Suprapubic skin (tissue), 4 donors: ENCODE data around the gene DAAM2. TPM values are rescaled to one million over a fixed set of nuclear protein-coding genes. Genes with fewer than 3 reads are reported as not detected.

Source experiments
- DNase-seq, 2 donors: peaks; one replicate each; pipeline ENCODE4 v3.0.0-alpha.2; 2019; ENCODE audit warnings: low spot score in 2 of 2
- H3K27ac ChIP-seq: fragments of 200-600 bp; sonication (generic); one replicate; pipeline ENCODE4 v1.5.1; 2019
- H3K27me3 ChIP-seq: fragments of 200-600 bp; sonication (generic); one replicate; pipeline ENCODE4 v1.5.1; 2019
- H3K36me3 ChIP-seq: fragments of 200-600 bp; sonication (generic); one replicate; pipeline ENCODE4 v1.5.1; 2019
- H3K4me1 ChIP-seq: fragments of 200-600 bp; sonication (generic); one replicate; pipeline ENCODE4 v1.5.1; 2019
- H3K4me3 ChIP-seq: fragments of 200-600 bp; sonication (generic); one replicate; pipeline ENCODE4 v1.5.1; 2019; ENCODE audit warnings: mild to moderate bottlenecking
- H3K9me3 ChIP-seq: fragments of 200-600 bp; sonication (generic); one replicate; pipeline ENCODE4 v1.5.1; 2019
- CTCF ChIP-seq, 2 donors: fragments of 200-600 bp in 1 of 2; fragments of 450-650 bp in 1 of 2; sonication (generic) in 1 of 2; IDR thresholded peaks; one replicate each; pipeline ENCODE4 v1.5.1; 2016 to 2019; ENCODE audit warnings: antibody characterized with exemption in 2 of 2, mild to moderate bottlenecking in 1 of 2, moderate library complexity in 1 of 2
- EP300 ChIP-seq: sonication (generic); formaldehyde crosslinking; IDR thresholded peaks from one replicate; pipeline ENCODE4 v1.6.1; 2017; ENCODE audit warnings: antibody characterized with exemption
- POLR2A ChIP-seq, 2 donors: fragments of 450-650 bp; IDR thresholded peaks; one replicate each; pipeline ENCODE4 v1.6.1; 2017; ENCODE audit warnings: antibody characterized with exemption in 2 of 2, mild to moderate bottlenecking in 2 of 2, moderate library complexity in 2 of 2
- POLR2AphosphoS5 ChIP-seq, 3 donors: sonication (generic); formaldehyde crosslinking; IDR thresholded peaks; one replicate each; pipeline ENCODE4 v1.6.1; 2017; ENCODE audit warnings: antibody characterized with exemption in 3 of 3
- WGBS: methylation state at CpG from one replicate; pipeline ENCODE4 v1.1.5; 2018; 5-methylcytosine and 5-hydroxymethylcytosine counted together
- total RNA-seq, 4 donors: library from RNA; depleted of rRNA; stranded (reverse); fragments of >200 nt; gene quantifications; one replicate each; pipeline ENCODE4 v1.1.0, GENCODE V29; 2016

Gene DAAM2
- total RNA-seq, 4 donors from 2014 or later, result 4.7 to 17.6 (median 9.9) TPM

GRCh38 chr6:39948199-39948791 is 156.1 kb downstream of the DAAM2 start:
- Histone ChIP-seq H3K9me3 (no peaks in the 10 kb centered on the region), H3K27ac (no peak overlapping the region), H3K4me1 (peaks cover 13% of the 10 kb centered on the region), H3K4me3 (no peak overlapping the region), H3K27me3 (no peaks in the 10 kb centered on the region), H3K36me3 (no peaks in the 10 kb centered on the region)
- no peak for TF ChIP-seq POLR2A (IDR thresholded peaks at IDR 0.05)
- TF ChIP-seq CTCF (IDR thresholded peaks at IDR 0.05), result no peak
- no peak for TF ChIP-seq POLR2AphosphoS5 (IDR thresholded peaks at IDR 0.05)
- no peak for TF ChIP-seq EP300
- 81% methylated on average over 5 of the region's 5 CpGs for whole genome bisulfite sequencing
- DNase-seq, result no peak

- Histone ChIP-seq H3K9me3 (no peaks in the 10 kb centered on the region), H3K4me3 (no peak overlapping the region), H3K4me1 (peaks cover 13% of the 10 kb centered on the region), H3K36me3 (no peaks in the 10 kb centered on the region), H3K27me3 (no peaks in the 10 kb centered on the region), H3K27ac (no peak overlapping the region)
- no peak for DNase-seq
- no peak for TF ChIP-seq POLR2A (IDR thresholded peaks at IDR 0.05)
- TF ChIP-seq POLR2AphosphoS5 (IDR thresholded peaks at IDR 0.05), result no peak
- TF ChIP-seq CTCF (IDR thresholded peaks at IDR 0.05), result no peak
- no peak for TF ChIP-seq EP300
Measured at GRCh38 chr6:39950125-39950720, 158.0 kb downstream of the DAAM2 start.

GRCh38 chr6:39951191-39951590 is 159.0 kb downstream of the DAAM2 start:
- H3K27ac ChIP-seq, result peak overlapping the region; percentile 59
- peaks cover 8% of the 10 kb centered on the region for H3K4me1 ChIP-seq
- no peak overlapping the region for H3K4me3 ChIP-seq
- H3K9me3 ChIP-seq, result no peaks in the 10 kb centered on the region
- H3K36me3 ChIP-seq, result no peaks in the 10 kb centered on the region
- WGBS, result 86% methylated on average over 5 of the region's 5 CpGs
- TF ChIP-seq POLR2AphosphoS5 (IDR thresholded peaks at IDR 0.05) (no peak), CTCF (IDR thresholded peaks at IDR 0.05) (no peak)
- no peaks in the 10 kb centered on the region for H3K27me3 ChIP-seq
- no peak for DNase-seq

GRCh38 chr6:39951716-39952115 is 159.5 kb downstream of the DAAM2 start:
- DNase-seq, result no peak
- no peaks in the 10 kb centered on the region for H3K9me3 ChIP-seq
- WGBS, result 68% methylated on average over 1 of the region's 1 CpG
- peaks cover 8% of the 10 kb centered on the region for H3K4me1 ChIP-seq
- no peaks in the 10 kb centered on the region for H3K36me3 ChIP-seq
- H3K27me3 ChIP-seq, result no peaks in the 10 kb centered on the region
- TF ChIP-seq POLR2AphosphoS5 (IDR thresholded peaks at IDR 0.05) (no peak), EP300 (no peak), POLR2A (IDR thresholded peaks at IDR 0.05) (no peak), CTCF (IDR thresholded peaks at IDR 0.05) (no peak)
- no peak overlapping the region for H3K4me3 ChIP-seq
- peak overlapping the region; percentile 59 for H3K27ac ChIP-seq

- Histone ChIP-seq H3K27me3 (no peaks in the 10 kb centered on the region), H3K4me1 (peaks cover 8% of the 10 kb centered on the region), H3K36me3 (no peaks in the 10 kb centered on the region), H3K27ac (peak overlapping the region; percentile 59), H3K4me3 (no peak overlapping the region), H3K9me3 (no peaks in the 10 kb centered on the region)
- no peak for DNase-seq
- TF ChIP-seq POLR2AphosphoS5 (IDR thresholded peaks at IDR 0.05), result no peak
- no peak for TF ChIP-seq CTCF (IDR thresholded peaks at IDR 0.05)
- TF ChIP-seq EP300, result no peak
- TF ChIP-seq POLR2A (IDR thresholded peaks at IDR 0.05), result no peak
- 63% methylated on average over 4 of the region's 4 CpGs for WGBS
Measured at GRCh38 chr6:39952167-39952566, 160.0 kb downstream of the DAAM2 start.
